Vagina (tissue), 2 donors: Measurements from ENCODE around the gene B3GNT4.

Source experiments
- POLR2A ChIP-seq, 2 donors: fragments of 450-650 bp; IDR thresholded peaks; one replicate each; pipeline ENCODE4 v1.6.1; 2017; ENCODE audit warnings: antibody characterized with exemption in 2 of 2, mild to moderate bottlenecking in 2 of 2, moderate library complexity in 2 of 2
- TF ChIP-seq, protein P1 (sequence below), 3 experiments: fragments of 450-650 bp in 2 of 3; fragments of 200-600 bp in 1 of 3; sonication (generic) in 1 of 3; IDR thresholded peaks; one replicate each; pipeline ENCODE4 v1.5.1; 2017 to 2019; ENCODE audit warnings: antibody characterized with exemption in 3 of 3, mild to moderate bottlenecking in 2 of 3, moderate library complexity in 2 of 3

- TF ChIP-seq, protein P1, sequence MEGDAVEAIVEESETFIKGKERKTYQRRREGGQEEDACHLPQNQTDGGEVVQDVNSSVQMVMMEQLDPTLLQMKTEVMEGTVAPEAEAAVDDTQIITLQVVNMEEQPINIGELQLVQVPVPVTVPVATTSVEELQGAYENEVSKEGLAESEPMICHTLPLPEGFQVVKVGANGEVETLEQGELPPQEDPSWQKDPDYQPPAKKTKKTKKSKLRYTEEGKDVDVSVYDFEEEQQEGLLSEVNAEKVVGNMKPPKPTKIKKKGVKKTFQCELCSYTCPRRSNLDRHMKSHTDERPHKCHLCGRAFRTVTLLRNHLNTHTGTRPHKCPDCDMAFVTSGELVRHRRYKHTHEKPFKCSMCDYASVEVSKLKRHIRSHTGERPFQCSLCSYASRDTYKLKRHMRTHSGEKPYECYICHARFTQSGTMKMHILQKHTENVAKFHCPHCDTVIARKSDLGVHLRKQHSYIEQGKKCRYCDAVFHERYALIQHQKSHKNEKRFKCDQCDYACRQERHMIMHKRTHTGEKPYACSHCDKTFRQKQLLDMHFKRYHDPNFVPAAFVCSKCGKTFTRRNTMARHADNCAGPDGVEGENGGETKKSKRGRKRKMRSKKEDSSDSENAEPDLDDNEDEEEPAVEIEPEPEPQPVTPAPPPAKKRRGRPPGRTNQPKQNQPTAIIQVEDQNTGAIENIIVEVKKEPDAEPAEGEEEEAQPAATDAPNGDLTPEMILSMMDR (IDR thresholded peaks at IDR 0.05), result no peak
- TF ChIP-seq POLR2A (IDR thresholded peaks at IDR 0.05), result no peak
Measured at GRCh38 chr12:122168492-122168891, 35.0 kb upstream of the B3GNT4 start.
